Stomach smooth muscle (tissue), 2 donors: ENCODE results near the gene AZI2.

ENCODE experiments used
- H3K27ac ChIP-seq: one replicate; pipeline ENCODE4 v1.7.0; 2013; ENCODE audit warnings: mild to moderate bottlenecking, low read length, inconsistent platforms
- H3K27me3 ChIP-seq, 2 donors: one replicate each; pipeline ENCODE4 v1.7.0; 2013; ENCODE audit warnings: low read length in 2 of 2; ENCODE audit not compliant: insufficient read depth in 2 of 2, control insufficient read depth in 1 of 2
- H3K36me3 ChIP-seq, 2 donors: one replicate each; pipeline ENCODE4 v1.7.0; 2013; ENCODE audit warnings: low read length in 2 of 2; ENCODE audit not compliant: control insufficient read depth in 2 of 2, insufficient read depth in 2 of 2
- H3K4me1 ChIP-seq: one replicate; pipeline ENCODE4 v1.7.0; 2013; ENCODE audit warnings: low read length; ENCODE audit not compliant: control insufficient read depth, insufficient read depth
- H3K4me3 ChIP-seq, 2 donors: one replicate each; pipeline ENCODE4 v1.7.0; 2013; ENCODE audit warnings: low read length in 2 of 2
- H3K9ac ChIP-seq, 2 donors: one replicate each; pipeline ENCODE4 v1.7.0; 2013; ENCODE audit warnings: low read length in 2 of 2, mild to moderate bottlenecking in 1 of 2
- H3K9me3 ChIP-seq, 2 donors: one replicate each; pipeline ENCODE4 v1.7.0; 2013; ENCODE audit warnings: low read length in 2 of 2; ENCODE audit not compliant: control insufficient read depth in 2 of 2
- donor health status: healthy.
- donor health status: Pancreatic carcinoma.

The AZI2 gene

GRCh38 chr3:28300345-28300962, 48.2 kb downstream of the AZI2 start:
- Histone ChIP-seq H3K4me3 (no peak overlapping the region), H3K9me3 (no peaks in the 10 kb centered on the region), H3K9ac (no peak overlapping the region), H3K36me3 (peaks cover 0 to 3% of the 10 kb centered on the region in 2 donors), H3K4me1 (no peaks in the 10 kb centered on the region), H3K27me3 (no peaks in the 10 kb centered on the region), H3K27ac (no peak overlapping the region)

GRCh38 chr3:28299705-28300104, 48.9 kb downstream of the AZI2 start:
- Histone ChIP-seq H3K9ac (no peak overlapping the region), H3K4me3 (no peak overlapping the region), H3K9me3 (no peaks in the 10 kb centered on the region), H3K27ac (no peak overlapping the region), H3K4me1 (no peaks in the 10 kb centered on the region), H3K36me3 (peaks cover 0 to 3% of the 10 kb centered on the region in 2 donors), H3K27me3 (no peaks in the 10 kb centered on the region)

GRCh38 chr3:28295898-28296490, 52.6 kb downstream of the AZI2 start:
- no peak overlapping the region for H3K9ac ChIP-seq
- H3K36me3 ChIP-seq, result peaks cover 1 to 3% of the 10 kb centered on the region in 2 donors
- no peaks in the 10 kb centered on the region for H3K9me3 ChIP-seq
- no peak overlapping the region for H3K27ac ChIP-seq
- no peaks in the 10 kb centered on the region for H3K27me3 ChIP-seq
- no peak overlapping the region for H3K4me3 ChIP-seq
- H3K4me1 ChIP-seq, result no peaks in the 10 kb centered on the region

GRCh38 chr3:28294667-28295413, 53.8 kb downstream of the AZI2 start:
- Histone ChIP-seq H3K9me3 (no peaks in the 10 kb centered on the region), H3K4me3 (no peak overlapping the region), H3K36me3 (peaks cover 3 to 6% of the 10 kb centered on the region in 2 donors), H3K4me1 (no peaks in the 10 kb centered on the region), H3K27me3 (no peaks in the 10 kb centered on the region), H3K9ac (no peak overlapping the region), H3K27ac (no peak overlapping the region)

- Histone ChIP-seq H3K27ac (no peak overlapping the region), H3K4me3 (no peak overlapping the region), H3K4me1 (no peaks in the 10 kb centered on the region), H3K9ac (no peak overlapping the region), H3K27me3 (no peaks in the 10 kb centered on the region), H3K36me3 (peaks cover 3 to 6% of the 10 kb centered on the region in 2 donors), H3K9me3 (no peaks in the 10 kb centered on the region)
Observed at GRCh38 chr3:28292622-28293021, 56.0 kb downstream of the AZI2 start.

- H3K4me3 ChIP-seq, result no peak overlapping the region
- no peak overlapping the region for H3K27ac ChIP-seq
- no peaks in the 10 kb centered on the region for H3K27me3 ChIP-seq
- H3K4me1 ChIP-seq, result no peaks in the 10 kb centered on the region
- H3K9me3 ChIP-seq, result no peaks in the 10 kb centered on the region
- no peak overlapping the region for H3K9ac ChIP-seq
- peaks cover 0 to 6% of the 10 kb centered on the region in 2 donors for H3K36me3 ChIP-seq
Observed at GRCh38 chr3:28291577-28291976, 57.0 kb downstream of the AZI2 start.

GRCh38 chr3:28290863-28291300, 57.7 kb downstream of the AZI2 start:
- Histone ChIP-seq H3K27me3 (no peaks in the 10 kb centered on the region), H3K27ac (no peak overlapping the region), H3K4me1 (no peaks in the 10 kb centered on the region), H3K9me3 (no peaks in the 10 kb centered on the region), H3K36me3 (peaks cover 0 to 6% of the 10 kb centered on the region in 2 donors), H3K4me3 (no peak overlapping the region), H3K9ac (no peak overlapping the region)

GRCh38 chr3:28287046-28287445, 61.6 kb downstream of the AZI2 start:
- H3K27me3 ChIP-seq, result no peaks in the 10 kb centered on the region
- H3K4me3 ChIP-seq, result no peak overlapping the region
- H3K36me3 ChIP-seq, result peaks cover 0 to 6% of the 10 kb centered on the region in 2 donors
- no peak overlapping the region for H3K9ac ChIP-seq
- no peaks in the 10 kb centered on the region for H3K4me1 ChIP-seq
- H3K9me3 ChIP-seq, result no peaks in the 10 kb centered on the region
- H3K27ac ChIP-seq, result no peak overlapping the region

- Histone ChIP-seq H3K9ac (no peak overlapping the region), H3K27ac (no peak overlapping the region), H3K36me3 (peaks cover 0 to 6% of the 10 kb centered on the region in 2 donors), H3K4me1 (no peaks in the 10 kb centered on the region), H3K27me3 (no peaks in the 10 kb centered on the region), H3K9me3 (no peaks in the 10 kb centered on the region), H3K4me3 (no peak overlapping the region)
Observed at GRCh38 chr3:28286595-28286994, 62.0 kb downstream of the AZI2 start.

- no peak overlapping the region for H3K27ac ChIP-seq
- H3K4me1 ChIP-seq, result peaks cover 3% of the 10 kb centered on the region
- H3K9ac ChIP-seq, result no peak overlapping the region
- no peaks in the 10 kb centered on the region for H3K27me3 ChIP-seq
- H3K9me3 ChIP-seq, result no peaks in the 10 kb centered on the region
- H3K4me3 ChIP-seq, result no peak overlapping the region
- H3K36me3 ChIP-seq, result no peaks in the 10 kb centered on the region
Observed at GRCh38 chr3:28280781-28281180, 67.8 kb downstream of the AZI2 start.

- H3K27me3 ChIP-seq, result no peaks in the 10 kb centered on the region
- peaks cover 3% of the 10 kb centered on the region for H3K4me1 ChIP-seq
- peaks cover 3% of the 10 kb centered on the region in 2 donors for H3K36me3 ChIP-seq
- H3K27ac ChIP-seq, result no peak overlapping the region
- H3K9me3 ChIP-seq, result no peaks in the 10 kb centered on the region
- H3K9ac ChIP-seq, result no peak overlapping the region
- no peak overlapping the region for H3K4me3 ChIP-seq
Observed at GRCh38 chr3:28279770-28280169, 68.9 kb downstream of the AZI2 start.
